Breast epithelium (tissue), 4 donors: ENCODE data around the gene SLC35E2B. TPM values are rescaled to one million over a fixed set of nuclear protein-coding genes. Genes with fewer than 3 reads are reported as not detected.
A peak's percentile ranks its signal among the peaks of the same experiment; 100 is the strongest.

ENCODE experiments used
- DNase-seq, 2 donors: peaks; one replicate each; pipeline ENCODE4 v3.0.0-alpha.2; 2019; ENCODE audit warnings: low spot score in 2 of 2
- H3K27ac ChIP-seq, 2 donors: fragments of 200-600 bp; sonication (generic) in 1 of 2; one replicate each; pipeline ENCODE4 v1.5.1; 2016 to 2019; ENCODE audit warnings: mild to moderate bottlenecking in 1 of 2
- H3K27me3 ChIP-seq, 2 donors: fragments of 200-600 bp; sonication (generic) in 1 of 2; one replicate each; pipeline versions ENCODE4 v1.5.1 to v1.6.0; 2017 to 2019; ENCODE audit warnings: control low read depth in 1 of 2, mild to moderate bottlenecking in 1 of 2
- H3K36me3 ChIP-seq: fragments of 200-600 bp; one replicate; pipeline ENCODE4 v1.5.1; 2019
- H3K4me1 ChIP-seq, 2 donors: fragments of 200-600 bp; sonication (generic); one replicate each; pipeline ENCODE4 v1.5.1; 2016 to 2019; ENCODE audit warnings: control low read depth in 1 of 2
- H3K4me3 ChIP-seq, 3 donors: fragments of 200-600 bp; sonication (generic); 1 replicate in 2 of 3; 2 replicates in 1 of 3; pipeline ENCODE4 v1.5.1; 2016 to 2019; ENCODE audit warnings: mild to moderate bottlenecking in 3 of 3, moderate library complexity in 2 of 3
- H3K9me3 ChIP-seq, 2 donors: fragments of 200-600 bp; sonication (generic) in 1 of 2; one replicate each; pipeline ENCODE4 v1.5.1; 2016 to 2019; ENCODE audit warnings: control low read depth in 1 of 2
- CTCF ChIP-seq, 3 donors: fragments of 450-650 bp; IDR thresholded peaks; one replicate each; pipeline ENCODE4 v1.5.1; 2016 to 2017; ENCODE audit warnings: antibody characterized with exemption in 3 of 3, mild to moderate bottlenecking in 3 of 3, moderate library complexity in 3 of 3
- POLR2A ChIP-seq: fragments of 450-650 bp; IDR thresholded peaks from one replicate; pipeline ENCODE4 v1.6.1; 2016; ENCODE audit warnings: antibody characterized with exemption, mild to moderate bottlenecking, moderate library complexity
- POLR2AphosphoS5 ChIP-seq, 3 donors: sonication (generic); formaldehyde crosslinking; IDR thresholded peaks; one replicate each; pipeline ENCODE4 v1.6.1; 2017; ENCODE audit warnings: antibody characterized with exemption in 3 of 3
- intact Hi-C: fragments of 100-400 bp; cut with DNase I; formaldehyde crosslinking; loops from one replicate; pipeline ENCODE4 v1.15.1; 2023; ENCODE audit warnings: low total_unique reads
- total RNA-seq, 3 donors: library from RNA; depleted of rRNA; stranded (reverse); fragments of >200 nt; gene quantifications; one replicate each; pipeline ENCODE4 v1.1.0, GENCODE V29; 2016

The SLC35E2B gene
- total RNA-seq, 3 donors from 2014 or later: 37.3 to 96.4 (median 45.6) TPM

GRCh38 chr1:1683104-1683905, 9.3 kb downstream of the SLC35E2B start:
- peak overlapping the region; percentile 15 to 17 for H3K27ac ChIP-seq
- DNase-seq: no peak
- intact Hi-C loops: no loop called here
- H3K9me3 ChIP-seq: no peaks in the 10 kb centered on the region
- H3K4me1 ChIP-seq: peaks cover 3 to 10% of the 10 kb centered on the region in 2 donors
- H3K4me3 ChIP-seq: no peak overlapping the region
- TF ChIP-seq CTCF (IDR thresholded peaks at IDR 0.05) (no peak), POLR2A (no peak), POLR2AphosphoS5 (IDR thresholded peaks at IDR 0.05) (no peak)
- H3K36me3 ChIP-seq: no peaks in the 10 kb centered on the region
- H3K27me3 ChIP-seq: no peaks in the 10 kb centered on the region

GRCh38 chr1:1680912-1681273, 11.7 kb downstream of the SLC35E2B start:
- intact Hi-C loops: no loop called here
- H3K4me1 ChIP-seq: peaks cover 0 to 12% of the 10 kb centered on the region in 2 donors
- no peaks in the 10 kb centered on the region for H3K9me3 ChIP-seq
- no peak for TF ChIP-seq POLR2AphosphoS5 (IDR thresholded peaks at IDR 0.05)
- no peak for TF ChIP-seq CTCF (IDR thresholded peaks at IDR 0.05)
- no peak for TF ChIP-seq POLR2A
- no peaks in the 10 kb centered on the region for H3K36me3 ChIP-seq
- H3K4me3 ChIP-seq: no peak overlapping the region
- H3K27ac ChIP-seq: no peak overlapping the region
- no peaks in the 10 kb centered on the region for H3K27me3 ChIP-seq
- peak in 1 of 2 donors; percentile 53 for DNase-seq

DNA sequence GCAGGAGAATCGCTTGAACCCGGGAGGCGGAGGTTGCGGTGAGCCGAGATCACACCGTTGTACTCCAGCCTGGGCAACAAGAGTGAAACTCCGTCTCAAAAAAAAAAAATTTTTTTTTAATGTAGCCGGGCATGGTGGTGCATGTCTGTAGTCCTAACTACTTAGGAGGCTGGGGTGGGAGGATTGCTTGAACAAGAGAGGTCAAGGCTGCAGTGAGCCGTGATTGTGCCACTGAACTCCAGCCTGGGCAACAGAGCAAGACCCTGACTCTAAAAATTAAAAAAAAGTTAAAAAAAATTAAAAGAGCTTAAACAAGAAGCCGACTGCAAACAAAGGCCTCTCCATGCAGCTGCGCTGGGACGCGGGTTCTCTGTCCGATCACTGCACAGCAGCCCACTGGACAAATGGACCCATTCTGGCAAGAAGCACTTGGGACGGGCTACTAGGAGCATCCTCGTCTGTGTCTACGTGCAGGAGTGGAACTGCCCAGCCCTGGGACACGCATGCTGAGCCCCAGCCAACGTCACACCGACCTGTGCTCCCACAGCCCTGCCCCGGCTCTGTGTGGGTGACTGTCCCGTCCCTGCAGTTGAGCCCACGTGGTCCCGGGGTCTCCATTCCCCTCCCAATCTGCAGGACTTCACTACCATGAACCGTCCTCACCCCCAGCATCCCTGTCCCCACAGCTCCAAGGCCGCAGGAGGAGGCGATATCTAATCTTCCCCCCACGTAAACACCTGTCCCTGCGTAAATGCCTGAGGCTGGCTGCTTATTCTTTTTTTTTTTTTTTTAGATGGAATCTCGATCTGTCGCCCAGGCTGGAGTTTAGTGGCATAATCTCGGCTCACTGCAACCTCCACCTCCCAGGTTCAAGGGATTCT, 12.3 kb downstream of the SLC35E2B start:
- peak in 1 of 2 donors; percentile 40 for DNase-seq
- intact Hi-C loops: no loop called here

DNA sequence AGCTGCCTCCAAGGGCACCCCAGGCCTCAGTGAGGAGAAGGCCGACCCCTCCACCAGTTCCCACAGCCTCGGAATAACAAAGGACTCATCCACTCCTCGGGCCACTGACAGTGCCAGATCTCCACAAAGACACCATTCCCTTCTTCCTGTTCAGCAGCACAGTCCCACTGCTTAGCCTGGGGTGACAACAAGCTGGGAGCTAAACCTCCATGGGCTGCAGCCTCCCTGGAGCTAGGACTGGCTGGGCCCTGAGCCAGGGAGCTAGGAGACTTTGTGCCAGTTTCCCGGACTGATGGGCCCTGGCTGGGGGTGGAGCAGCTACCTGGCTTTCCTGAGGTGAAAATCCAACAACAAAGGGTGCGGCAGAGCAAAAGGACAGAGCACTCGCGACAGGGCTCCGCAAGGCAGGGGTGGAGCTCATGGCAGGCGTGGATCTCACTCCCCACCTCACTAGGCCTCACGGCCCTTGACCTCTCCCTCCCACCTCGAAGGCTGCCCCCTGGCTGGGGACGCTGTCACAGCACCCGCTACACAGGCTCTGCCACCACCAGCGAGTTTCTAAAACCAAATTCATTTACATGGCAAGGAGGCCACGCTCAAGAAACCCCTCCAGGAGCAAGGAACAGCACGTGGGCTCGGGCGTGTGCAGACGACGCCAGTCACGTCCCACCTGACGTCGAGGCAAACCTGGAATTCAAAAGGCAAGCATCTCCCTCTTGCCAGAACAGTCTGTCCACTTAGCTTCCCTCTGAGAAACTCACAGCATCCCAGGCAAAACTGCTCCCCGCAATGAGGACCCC, 13.8 kb downstream of the SLC35E2B start:
- Histone ChIP-seq H3K4me3 (peak overlapping the region in 2 of 3 donors; percentile 17 to 39), H3K4me1 (peaks cover 0 to 12% of the 10 kb centered on the region in 2 donors), H3K27ac (peak overlapping the region; percentile 79 to 89), H3K36me3 (no peaks in the 10 kb centered on the region), H3K9me3 (no peaks in the 10 kb centered on the region), H3K27me3 (no peaks in the 10 kb centered on the region)
- intact Hi-C loops: no loop called here
- TF ChIP-seq POLR2A (no peak), CTCF (IDR thresholded peaks at IDR 0.05) (peak in 1 of 3 donors; percentile 32), POLR2AphosphoS5 (IDR thresholded peaks at IDR 0.05) (no peak)
- DNase-seq: peak in 1 of 2 donors; percentile 70

More for the DNA sequence above, 12.3 kb downstream of the SLC35E2B start:
- peak overlapping the region in 1 of 2 donors; percentile 26 for H3K27ac ChIP-seq
- H3K4me1 ChIP-seq: peaks cover 0 to 12% of the 10 kb centered on the region in 2 donors
- no peaks in the 10 kb centered on the region for H3K9me3 ChIP-seq
- TF ChIP-seq CTCF (IDR thresholded peaks at IDR 0.05) (no peak), POLR2A (no peak), POLR2AphosphoS5 (IDR thresholded peaks at IDR 0.05) (no peak)
- no peaks in the 10 kb centered on the region for H3K36me3 ChIP-seq
- no peak overlapping the region for H3K4me3 ChIP-seq
- no peaks in the 10 kb centered on the region for H3K27me3 ChIP-seq
